ENCODE measurements around the gene LRRC74B.
"Not testable (repeated sequence)": the region's sequence is repeated elsewhere in the genome, so short reads cannot be mapped to it uniquely, and the experiment has no call there.

The LRRC74B gene

GRCh38 chr22:21032037-21032867, 13.5 kb upstream of the LRRC74B start, which contains the start of gene SLC7A4:
Gene SLC7A4, minus strand, starts transcription at chr22:21032561. Its CDS starts 749 bp downstream, at chr22:21031812.
- peak; percentile 32 for DNase-seq

- DNase-seq: no peak
Measured at GRCh38 chr22:21032868-21033688, 12.7 kb upstream of the LRRC74B start.

GRCh38 chr22:21033895-21034294, 11.9 kb upstream of the LRRC74B start:
- DNase-seq: no peak

- DNase-seq: no peak
Measured at GRCh38 chr22:21034989-21035388, 10.8 kb upstream of the LRRC74B start.

GRCh38 chr22:21038405-21038804, 7.3 kb upstream of the LRRC74B start:
- DNase-seq: no peak

- DNase-seq: not testable (repeated sequence)
Measured at GRCh38 chr22:21039158-21039557, 6.6 kb upstream of the LRRC74B start.

GRCh38 chr22:21041937-21042336, 3.8 kb upstream of the LRRC74B start:
- DNase-seq: no peak

- DNase-seq: no peak
Measured at GRCh38 chr22:21042978-21043859, 2.5 kb upstream of the LRRC74B start.

- no peak for DNase-seq
Measured at GRCh38 chr22:21043860-21044535, 1.7 kb upstream of the LRRC74B start.

- DNase-seq: peak; percentile 35
Measured at GRCh38 chr22:21044931-21045584, 688 bp upstream of the LRRC74B start.

GRCh38 chr22:21047035-21047661, 1.4 kb downstream of the LRRC74B start:
- DNase-seq: no peak

- no peak for DNase-seq
Measured at GRCh38 chr22:21047730-21048129, 2.0 kb downstream of the LRRC74B start.

- not testable (repeated sequence) for DNase-seq
Measured at GRCh38 chr22:21048448-21048847, 2.7 kb downstream of the LRRC74B start.

GRCh38 chr22:21048965-21049364, 3.2 kb downstream of the LRRC74B start:
- not testable (repeated sequence) for DNase-seq

GRCh38 chr22:21051145-21051830, 5.5 kb downstream of the LRRC74B start:
- DNase-seq: no peak

GRCh38 chr22:21051831-21052400, 6.2 kb downstream of the LRRC74B start:
- no peak for DNase-seq

GRCh38 chr22:21052715-21053459, 7.1 kb downstream of the LRRC74B start:
- no peak for DNase-seq

- no peak for DNase-seq
Measured at GRCh38 chr22:21054046-21054713, 8.4 kb downstream of the LRRC74B start.
